HG03159 (cell line): ENCODE data around the gene PDE8A.
"Not testable (repeated sequence)": the region's sequence is repeated elsewhere in the genome, so short reads cannot be mapped to it uniquely, and the experiment has no call there.

Experiments used
- ATAC-seq: cut with Tn5 transposase; IDR thresholded peaks from one replicate; pipeline ENCODE4 v1.9.1; 2021; ENCODE audit warnings: mild to moderate bottlenecking, moderate library complexity; ENCODE audit not compliant: unreplicated experiment

The PDE8A gene

DNA sequence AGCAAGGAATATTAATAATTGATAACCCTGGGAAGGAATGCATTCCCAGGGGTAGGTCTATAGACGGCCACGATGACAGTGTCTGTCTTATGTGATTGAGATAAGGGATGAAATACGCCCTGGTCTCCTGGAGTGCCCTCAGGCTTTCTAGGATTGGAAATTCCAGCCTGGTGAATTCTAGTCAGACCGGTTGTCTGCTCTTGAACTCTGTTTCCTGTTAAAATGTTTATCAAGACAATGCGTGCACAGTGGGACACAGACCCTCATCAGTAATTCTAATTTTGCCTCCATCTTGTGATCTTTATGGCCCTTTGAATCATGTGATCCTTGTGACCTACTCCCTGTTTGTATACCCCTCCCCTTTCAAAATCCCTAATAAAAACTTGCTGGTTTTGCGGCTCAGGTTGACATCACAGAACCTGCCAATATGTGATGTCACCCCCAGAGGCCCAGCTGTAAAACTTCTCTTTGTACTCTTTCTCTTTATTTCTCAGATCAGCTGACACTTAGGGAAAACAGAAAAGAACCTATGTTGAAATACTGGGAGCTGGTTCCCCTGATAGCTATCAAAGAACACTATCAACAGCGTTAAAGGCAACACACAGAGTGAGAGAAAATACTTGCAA is 183.3 kb downstream of the PDE8A start:
- ATAC-seq = no peak

DNA sequence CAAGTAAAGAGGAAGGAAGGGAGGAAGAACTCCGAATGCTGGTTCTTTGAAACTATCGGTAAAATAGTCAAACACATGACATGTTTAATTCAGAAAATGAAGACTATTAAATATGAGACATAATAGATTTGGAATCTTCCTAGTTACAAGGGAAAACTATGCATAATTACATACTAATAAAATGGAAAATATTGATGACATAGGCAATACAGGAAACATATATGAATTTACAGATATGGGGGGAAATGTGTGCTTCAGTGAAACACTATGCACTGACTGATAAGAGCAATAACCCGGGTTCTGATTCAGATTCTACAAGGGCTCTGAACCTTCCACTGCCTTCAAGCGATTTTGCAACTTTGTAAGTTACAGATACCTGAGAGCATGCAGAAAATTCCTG is 185.9 kb downstream of the PDE8A start:
- no peak for ATAC-seq

DNA sequence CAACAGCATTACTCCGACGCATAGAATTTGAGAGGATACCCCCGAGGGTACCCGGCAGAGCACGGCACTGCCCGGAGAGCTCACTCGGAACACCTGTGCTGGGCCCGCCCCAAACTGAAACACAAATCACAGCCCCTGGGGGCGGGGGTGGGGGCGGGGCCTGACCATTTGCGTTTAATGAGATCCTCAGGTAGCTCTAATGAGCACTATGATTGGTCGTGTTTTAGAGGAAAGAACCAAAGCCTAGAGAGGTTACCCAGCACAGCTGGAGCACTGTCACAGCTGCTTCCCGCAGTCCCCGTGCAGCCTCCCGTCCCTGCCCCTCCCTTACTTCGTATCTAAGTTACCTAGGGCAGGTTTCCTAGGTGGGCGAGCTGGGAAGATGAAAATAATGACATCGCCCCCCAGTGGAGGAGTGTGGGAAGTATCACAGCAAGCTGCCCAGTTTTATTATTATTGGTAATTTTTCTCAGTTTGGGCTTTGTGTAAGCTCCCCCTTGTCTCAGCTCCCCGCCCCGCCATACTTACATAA is 187.1 kb downstream of the PDE8A start:
- no peak for ATAC-seq

DNA sequence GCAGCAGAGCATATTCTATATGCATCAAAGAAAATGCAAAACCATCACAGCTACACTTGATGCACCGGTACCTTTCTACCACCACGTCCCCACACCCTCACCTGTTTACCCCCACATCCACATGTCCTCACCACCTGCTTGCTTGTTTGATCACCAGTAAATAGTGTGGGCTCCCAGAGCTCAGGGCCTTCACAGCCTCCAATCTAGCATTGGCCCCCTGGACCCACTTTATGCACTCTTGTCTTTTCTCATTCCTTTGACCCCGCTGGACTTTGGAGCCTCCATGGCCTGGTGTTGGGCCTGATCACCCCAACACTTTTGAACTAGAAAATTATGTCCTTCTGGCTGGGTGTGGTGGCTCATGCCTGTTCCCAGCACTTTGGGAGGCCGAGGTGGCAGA is 190.1 kb downstream of the PDE8A start:
- ATAC-seq = no peak

DNA sequence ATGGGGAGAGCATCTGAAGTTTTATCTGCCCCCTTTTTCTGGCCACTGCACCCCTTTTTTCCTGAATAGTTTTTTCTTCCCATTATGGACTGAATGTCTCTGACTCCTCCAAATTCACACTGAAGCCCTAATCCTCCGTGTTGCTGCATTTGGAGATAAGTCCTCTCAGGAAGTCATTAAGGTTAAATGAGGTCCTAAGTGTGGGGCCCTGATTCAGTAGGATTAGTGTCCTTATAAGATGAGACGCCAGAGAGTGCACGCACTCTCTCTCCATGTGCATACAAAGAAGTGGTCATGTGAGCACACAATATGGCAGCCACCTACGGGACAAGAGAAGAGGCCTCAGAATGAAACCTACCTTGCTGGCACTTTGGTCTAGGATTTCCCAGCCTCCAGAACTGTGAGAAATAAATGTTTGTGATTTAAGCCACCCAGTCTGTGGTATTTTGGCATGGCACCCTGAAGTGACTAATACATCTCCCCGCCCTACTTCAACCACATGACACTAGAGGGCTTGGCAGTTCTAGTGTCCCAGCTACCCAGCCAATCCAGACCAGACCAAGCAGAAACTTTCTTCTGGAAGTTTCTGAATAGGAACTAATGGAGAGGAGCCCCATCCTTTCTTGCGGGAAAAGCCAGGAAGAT is 191.3 kb downstream of the PDE8A start:
- no peak for ATAC-seq

DNA sequence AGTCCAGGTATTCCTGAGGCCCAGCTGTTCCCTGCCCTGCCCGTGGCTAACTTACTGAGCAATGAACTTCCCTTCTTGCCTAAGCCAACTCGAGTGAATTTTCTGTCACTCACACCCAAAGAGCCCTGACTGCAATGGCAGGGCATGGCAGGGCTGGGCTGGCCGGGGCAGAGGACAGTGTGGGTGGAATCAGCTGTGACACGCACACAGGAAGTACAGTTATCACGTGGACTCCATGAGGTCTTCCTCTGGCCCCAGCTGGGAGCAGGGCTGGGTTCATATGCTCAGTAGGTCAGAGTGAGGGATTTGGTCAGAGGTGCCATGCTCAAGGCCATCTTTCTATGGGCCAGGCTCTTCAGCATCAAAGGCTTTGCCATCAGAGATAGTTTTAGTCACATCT is 192.0 kb downstream of the PDE8A start:
- not testable (repeated sequence) for ATAC-seq

DNA sequence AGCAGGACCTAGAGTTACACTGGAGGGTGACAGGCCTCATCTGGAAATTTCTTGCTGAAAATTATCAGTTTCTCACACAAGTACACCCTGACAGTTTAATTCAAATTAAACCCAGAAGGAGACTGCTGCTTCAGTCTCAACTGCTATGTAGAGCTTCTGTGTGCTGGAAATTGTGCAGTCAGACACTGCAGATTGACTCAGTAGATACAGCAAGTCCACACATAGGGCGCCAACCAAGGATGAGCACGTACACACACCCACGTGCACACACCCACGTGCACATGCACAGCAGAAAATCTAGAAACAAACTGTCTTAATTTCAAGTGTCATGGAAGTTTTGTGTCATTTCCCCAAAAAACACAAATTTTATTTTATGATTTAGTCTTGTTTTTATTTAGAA is 192.9 kb downstream of the PDE8A start:
- ATAC-seq = no peak

DNA sequence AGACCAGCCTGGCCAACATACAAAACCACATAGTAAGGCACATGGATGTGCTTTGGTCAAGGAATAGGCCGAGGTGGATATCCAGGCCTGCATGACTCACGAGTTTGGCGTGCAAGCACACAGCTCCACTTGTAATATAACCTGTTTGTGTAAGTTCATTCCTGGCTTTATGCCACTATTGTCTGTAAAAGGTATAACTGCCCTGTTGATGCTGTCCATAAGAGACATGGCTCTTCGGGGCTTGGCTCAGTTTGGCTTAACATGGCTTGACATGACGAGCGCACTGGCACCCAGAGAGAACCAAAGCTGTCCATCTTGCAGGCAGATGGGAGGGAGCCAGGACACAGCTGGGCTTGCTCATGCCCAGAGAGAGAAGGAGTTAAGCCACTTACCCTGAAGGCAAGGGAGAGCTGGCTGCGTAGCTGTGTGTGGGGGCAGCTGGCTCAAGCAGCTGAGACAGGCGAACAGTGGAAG is 195.4 kb downstream of the PDE8A start:
- ATAC-seq = not testable (repeated sequence)

DNA sequence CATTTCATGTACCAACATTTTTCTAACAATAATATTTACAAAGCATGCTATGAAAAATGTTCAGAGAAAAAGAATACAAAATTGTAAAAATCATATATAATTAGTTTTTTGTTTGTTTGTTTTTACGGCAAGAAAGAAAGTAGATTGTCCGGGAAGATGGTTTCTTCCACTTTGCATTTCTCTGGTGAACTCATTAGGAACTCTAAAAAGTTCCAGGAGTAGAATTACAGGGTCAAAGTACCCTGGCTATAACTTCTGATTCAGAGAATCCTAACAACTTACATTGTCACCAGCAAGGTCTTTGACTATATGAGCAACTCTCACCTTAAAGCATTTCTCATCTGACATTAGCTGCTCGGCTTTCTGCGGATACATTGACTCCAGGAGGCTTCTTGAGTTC is 196.7 kb downstream of the PDE8A start:
- no peak for ATAC-seq

DNA sequence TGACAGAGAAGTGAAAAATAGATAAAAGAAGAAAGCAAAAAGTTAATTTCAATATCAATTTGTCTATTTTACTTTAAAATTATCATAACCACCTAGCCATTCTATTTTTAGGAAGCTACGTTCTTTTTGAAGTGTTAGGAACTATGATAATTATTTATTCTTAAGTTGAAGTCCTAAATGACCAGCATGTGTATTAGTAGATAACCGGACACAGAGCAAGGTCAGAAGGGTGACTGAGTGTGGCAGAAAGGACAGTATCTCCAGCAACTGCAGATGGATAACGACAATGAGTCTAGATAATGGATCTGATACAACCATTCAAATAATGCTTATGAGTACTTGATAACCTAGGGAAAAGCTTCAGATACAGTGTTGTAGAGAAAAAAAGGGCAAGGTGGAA is 198.0 kb downstream of the PDE8A start:
- ATAC-seq = no peak

DNA sequence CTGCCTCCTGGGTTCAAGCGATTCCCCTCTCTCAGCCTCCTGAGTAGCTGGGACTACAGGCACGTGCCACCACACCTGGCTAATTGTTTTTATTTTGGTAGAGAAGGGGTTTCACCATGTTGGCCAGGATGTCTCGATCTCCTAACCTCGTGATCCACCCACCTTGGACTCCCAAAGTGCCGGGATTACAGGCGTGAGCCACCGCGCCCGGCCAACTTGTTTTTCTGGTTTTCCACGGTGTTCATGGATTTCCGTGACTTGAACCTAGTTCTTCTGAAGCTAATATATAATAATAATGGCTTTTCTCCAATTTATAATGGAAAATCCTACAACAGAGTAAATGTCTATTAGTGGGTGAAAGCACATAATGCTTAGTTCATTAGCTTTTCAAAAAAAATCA is 203.7 kb downstream of the PDE8A start:
- not testable (repeated sequence) for ATAC-seq

DNA sequence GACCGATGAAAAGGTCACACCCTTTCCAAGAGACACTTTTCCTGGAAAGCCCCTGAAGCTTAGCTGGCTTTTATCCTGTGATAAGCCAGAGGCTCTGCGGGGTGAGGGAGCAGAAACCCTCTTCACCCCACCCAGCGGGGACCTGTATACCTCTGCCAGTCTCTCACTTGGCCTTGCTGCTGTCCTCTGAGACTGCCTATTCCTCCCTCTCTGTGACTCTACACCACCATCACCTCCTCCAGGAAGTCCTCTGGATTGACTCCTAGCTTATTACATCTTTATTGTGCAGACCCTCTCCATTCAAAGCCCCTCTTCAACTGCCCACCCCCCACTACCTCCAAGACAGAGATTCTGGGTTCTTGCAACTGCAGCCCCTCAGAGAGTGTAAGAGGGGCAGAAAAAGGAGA is 206.5 kb downstream of the PDE8A start:
- not testable (repeated sequence) for ATAC-seq
